ENCODE results near the gene TUBGCP6. TPM values are rescaled to one million over a fixed set of nuclear protein-coding genes. Genes with fewer than 3 reads are reported as not detected.

Gene TUBGCP6
- total and polyA plus RNA-seq, 10 of the 15 experiments (the other 5 are each of a cell fraction or from before 2014, with no cell fraction given) = 0.74 to 41.4 (median 19.4) TPM

DNA sequence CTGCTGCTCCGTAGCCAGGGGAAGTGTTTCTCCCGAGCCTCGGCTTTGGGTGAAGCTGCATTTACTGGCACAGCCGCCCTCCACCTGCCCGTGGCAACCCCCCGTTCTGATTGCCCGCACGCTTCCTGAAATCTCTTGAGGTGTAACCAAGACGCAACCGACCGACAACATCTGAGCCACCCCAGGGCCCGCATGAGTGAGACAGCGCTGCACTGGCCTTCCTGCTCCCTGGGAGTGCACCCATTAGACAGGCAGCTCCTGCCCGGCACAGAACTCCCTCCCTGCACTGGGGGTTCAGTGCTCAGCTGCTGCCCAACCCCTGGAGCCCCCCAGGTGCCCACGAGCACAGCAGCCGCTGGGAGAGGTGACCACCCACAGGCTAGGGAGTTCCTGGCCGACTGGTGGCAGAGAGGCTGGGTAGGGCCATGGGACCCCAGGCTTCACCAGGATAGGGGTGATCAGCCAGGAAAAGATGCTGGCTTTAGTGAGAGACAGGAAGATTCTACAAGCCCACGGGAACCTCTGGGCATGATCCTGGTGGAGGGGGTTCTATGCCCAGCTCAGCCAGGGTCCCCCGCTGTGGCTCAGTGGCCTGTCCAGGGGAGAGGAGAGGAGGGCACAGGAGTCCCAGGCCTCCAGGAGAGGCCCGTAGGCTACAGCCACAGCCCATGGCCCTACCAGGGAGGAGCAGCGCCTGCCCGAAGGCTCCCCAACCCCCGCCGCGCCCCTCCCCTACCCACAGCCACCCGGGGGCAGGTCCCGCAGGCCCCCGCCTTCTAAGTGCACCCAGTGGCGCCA lies 48.0 kb upstream of the TUBGCP6 start:
- Histone ChIP-seq H2AFZ (ENCODE audit: control insufficient read depth, low read depth, low read length) (no peak overlapping the region), H3K4me2 (ENCODE audit: control insufficient read depth, insufficient read depth) (peak overlapping the region; percentile 93), H3K9me3 (replicated peaks; ENCODE audit: control insufficient read depth, insufficient read depth, low read length) (no peaks in the 10 kb centered on the region), H3K9ac (ENCODE audit: control insufficient read depth, insufficient read depth, low read length) (peak overlapping the region; percentile 34; the same call in 1 of the 2 replicates), H3K4me1 (ENCODE audit: control insufficient read depth, insufficient read depth, low read length) (peaks cover 27% of the 10 kb centered on the region), H3K27ac (ENCODE audit: control insufficient read depth, insufficient read depth) (peak overlapping the region; percentile 70), H3K36me3 (ENCODE audit: control insufficient read depth in 2 of 2, insufficient read depth in 2 of 2, low read length in 1 of 2) (peaks cover 10 to 33% of the 10 kb centered on the region in 2 experiments; a peak in 3 of 4 replicates), H3K79me2 (ENCODE audit: control insufficient read depth, insufficient read depth, low read length) (peaks cover 55% of the 10 kb centered on the region), H4K20me1 (ENCODE audit: control insufficient read depth, insufficient read depth) (no peaks in the 10 kb centered on the region; the same call in none of the 2 replicates), H3K27me3 (replicated peaks in 1 of 2; ENCODE audit: control insufficient read depth in 2 of 2, insufficient read depth in 2 of 2, low read length in 1 of 2) (no peaks in the 10 kb centered on the region), H3K4me3 (peak overlapping the region; percentile 19; the same call in 1 of the 2 replicates)
- intact Hi-C loops (cut with micrococcal nuclease; ENCODE audit: unreplicated experiment) = no loop called here
- TF ChIP-seq IKZF1 (conservative IDR thresholded peaks at IDR 0.05) (peak; percentile 12; the same call in 1 of the 2 replicates), TCF3 (IDR thresholded peaks at IDR 0.05; ENCODE audit: borderline replicate concordance, insufficient read depth, low read depth, low read length) (0 out of 2 replicates have a peak, but pooled peaks have one; percentile 14)
- TF ChIP-seq, protein P1, sequence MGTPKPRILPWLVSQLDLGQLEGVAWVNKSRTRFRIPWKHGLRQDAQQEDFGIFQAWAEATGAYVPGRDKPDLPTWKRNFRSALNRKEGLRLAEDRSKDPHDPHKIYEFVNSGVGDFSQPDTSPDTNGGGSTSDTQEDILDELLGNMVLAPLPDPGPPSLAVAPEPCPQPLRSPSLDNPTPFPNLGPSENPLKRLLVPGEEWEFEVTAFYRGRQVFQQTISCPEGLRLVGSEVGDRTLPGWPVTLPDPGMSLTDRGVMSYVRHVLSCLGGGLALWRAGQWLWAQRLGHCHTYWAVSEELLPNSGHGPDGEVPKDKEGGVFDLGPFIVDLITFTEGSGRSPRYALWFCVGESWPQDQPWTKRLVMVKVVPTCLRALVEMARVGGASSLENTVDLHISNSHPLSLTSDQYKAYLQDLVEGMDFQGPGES (IDR thresholded peaks at IDR 0.05) = no peak
- in situ Hi-C loops (cut with MboI) = no loop called here
- SMC1A ChIA-PET (ENCODE audit: uncharacterized antibody, unreplicated experiment) = interaction anchor here (0.6 to 2.9 kb wide), 2 partner anchors 12 to 274 kb away, joined by 3 to 21 read pairs; no protein-coding TSS in a partner anchor
- POLR2A ChIA-PET = interaction anchor here (3.7 kb wide), 1 partner anchor 12 kb away, joined by 22 read pairs; no protein-coding TSS in a partner anchor
- BruUV-seq (replicated peaks) = no TSS peak
- 18% methylated on average over 21 of the region's 29 CpGs for WGBS (ENCODE audit: insufficient coverage, insufficient replicate concordance, low lambda C conversion rate, missing lambda C conversion rate)
- FAIRE-seq (peak; percentile 69), DNase-seq (ENCODE audit: low read depth, low spot score) (no peak), ATAC-seq (peak; percentile 78)
- RAD21 ChIA-PET (ENCODE audit: unreplicated experiment) = interaction anchor here (2.0 to 2.8 kb wide), 2 partner anchors 10 to 14 kb away, joined by 4 to 10 read pairs; no protein-coding TSS in a partner anchor
- CTCF ChIA-PET = interaction anchor here (1.0 to 2.5 kb wide), 2 partner anchors 10 to 16 kb away, joined by 4 to 12 read pairs; no protein-coding TSS in a partner anchor
